ENCODE results near the gene TAF5L. TPM values are rescaled to one million over a fixed set of nuclear protein-coding genes. Genes with fewer than 3 reads are reported as not detected.

TAF5L gene
- total and polyA plus RNA-seq, 2 of the 13 experiments (the other 11 are each of a cell fraction or from before 2014, with no cell fraction given) = 10.8 to 18.2 TPM

- TF ChIP-seq, protein P1, sequence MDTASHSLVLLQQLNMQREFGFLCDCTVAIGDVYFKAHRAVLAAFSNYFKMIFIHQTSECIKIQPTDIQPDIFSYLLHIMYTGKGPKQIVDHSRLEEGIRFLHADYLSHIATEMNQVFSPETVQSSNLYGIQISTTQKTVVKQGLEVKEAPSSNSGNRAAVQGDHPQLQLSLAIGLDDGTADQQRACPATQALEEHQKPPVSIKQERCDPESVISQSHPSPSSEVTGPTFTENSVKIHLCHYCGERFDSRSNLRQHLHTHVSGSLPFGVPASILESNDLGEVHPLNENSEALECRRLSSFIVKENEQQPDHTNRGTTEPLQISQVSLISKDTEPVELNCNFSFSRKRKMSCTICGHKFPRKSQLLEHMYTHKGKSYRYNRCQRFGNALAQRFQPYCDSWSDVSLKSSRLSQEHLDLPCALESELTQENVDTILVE (CRISPR knock-in tag; IDR thresholded peaks at IDR 0.05) = peak; percentile 89
- TF ChIP-seq, protein P2, sequence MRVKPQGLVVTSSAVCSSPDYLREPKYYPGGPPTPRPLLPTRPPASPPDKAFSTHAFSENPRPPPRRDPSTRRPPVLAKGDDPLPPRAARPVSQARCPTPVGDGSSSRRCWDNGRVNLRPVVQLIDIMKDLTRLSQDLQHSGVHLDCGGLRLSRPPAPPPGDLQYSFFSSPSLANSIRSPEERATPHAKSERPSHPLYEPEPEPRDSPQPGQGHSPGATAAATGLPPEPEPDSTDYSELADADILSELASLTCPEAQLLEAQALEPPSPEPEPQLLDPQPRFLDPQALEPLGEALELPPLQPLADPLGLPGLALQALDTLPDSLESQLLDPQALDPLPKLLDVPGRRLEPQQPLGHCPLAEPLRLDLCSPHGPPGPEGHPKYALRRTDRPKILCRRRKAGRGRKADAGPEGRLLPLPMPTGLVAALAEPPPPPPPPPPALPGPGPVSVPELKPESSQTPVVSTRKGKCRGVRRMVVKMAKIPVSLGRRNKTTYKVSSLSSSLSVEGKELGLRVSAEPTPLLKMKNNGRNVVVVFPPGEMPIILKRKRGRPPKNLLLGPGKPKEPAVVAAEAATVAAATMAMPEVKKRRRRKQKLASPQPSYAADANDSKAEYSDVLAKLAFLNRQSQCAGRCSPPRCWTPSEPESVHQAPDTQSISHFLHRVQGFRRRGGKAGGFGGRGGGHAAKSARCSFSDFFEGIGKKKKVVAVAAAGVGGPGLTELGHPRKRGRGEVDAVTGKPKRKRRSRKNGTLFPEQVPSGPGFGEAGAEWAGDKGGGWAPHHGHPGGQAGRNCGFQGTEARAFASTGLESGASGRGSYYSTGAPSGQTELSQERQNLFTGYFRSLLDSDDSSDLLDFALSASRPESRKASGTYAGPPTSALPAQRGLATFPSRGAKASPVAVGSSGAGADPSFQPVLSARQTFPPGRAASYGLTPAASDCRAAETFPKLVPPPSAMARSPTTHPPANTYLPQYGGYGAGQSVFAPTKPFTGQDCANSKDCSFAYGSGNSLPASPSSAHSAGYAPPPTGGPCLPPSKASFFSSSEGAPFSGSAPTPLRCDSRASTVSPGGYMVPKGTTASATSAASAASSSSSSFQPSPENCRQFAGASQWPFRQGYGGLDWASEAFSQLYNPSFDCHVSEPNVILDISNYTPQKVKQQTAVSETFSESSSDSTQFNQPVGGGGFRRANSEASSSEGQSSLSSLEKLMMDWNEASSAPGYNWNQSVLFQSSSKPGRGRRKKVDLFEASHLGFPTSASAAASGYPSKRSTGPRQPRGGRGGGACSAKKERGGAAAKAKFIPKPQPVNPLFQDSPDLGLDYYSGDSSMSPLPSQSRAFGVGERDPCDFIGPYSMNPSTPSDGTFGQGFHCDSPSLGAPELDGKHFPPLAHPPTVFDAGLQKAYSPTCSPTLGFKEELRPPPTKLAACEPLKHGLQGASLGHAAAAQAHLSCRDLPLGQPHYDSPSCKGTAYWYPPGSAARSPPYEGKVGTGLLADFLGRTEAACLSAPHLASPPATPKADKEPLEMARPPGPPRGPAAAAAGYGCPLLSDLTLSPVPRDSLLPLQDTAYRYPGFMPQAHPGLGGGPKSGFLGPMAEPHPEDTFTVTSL (CRISPR knock-in tag; IDR thresholded peaks at IDR 0.05; ENCODE audit: borderline replicate concordance) = no peak
- TF ChIP-seq ZNF432 (CRISPR knock-in tag; IDR thresholded peaks at IDR 0.05; ENCODE audit: borderline replicate concordance) (no peak), CENPT (CRISPR knock-in tag; IDR thresholded peaks at IDR 0.05; ENCODE audit: low read depth) (peak; percentile 65; the same call in 1 of the 2 replicates), ARNTL (CRISPR knock-in tag; IDR thresholded peaks at IDR 0.05) (peak; percentile 75), CHD2 (IDR thresholded peaks at IDR 0.05; ENCODE audit: low read depth, low read length) (no peak), HMGXB4 (CRISPR knock-in tag; IDR thresholded peaks at IDR 0.05; ENCODE audit: borderline replicate concordance in 1 of 2, low read depth in 1 of 2) (peak; percentile 23 to 71; a peak in 2 of 4 replicates), NCOR1 (IDR thresholded peaks at IDR 0.05; ENCODE audit: borderline replicate concordance, low read length) (no peak), POLR2AphosphoS5 (IDR thresholded peaks at IDR 0.05; ENCODE audit: low read depth, low read length) (no peak; the same call in 1 of the 2 replicates), ZNF20 (CRISPR knock-in tag; IDR thresholded peaks at IDR 0.05) (no peak), ZNF724P (CRISPR knock-in tag; IDR thresholded peaks at IDR 0.05; ENCODE audit: borderline replicate concordance) (no peak)
- TF ChIP-seq, protein P3, sequence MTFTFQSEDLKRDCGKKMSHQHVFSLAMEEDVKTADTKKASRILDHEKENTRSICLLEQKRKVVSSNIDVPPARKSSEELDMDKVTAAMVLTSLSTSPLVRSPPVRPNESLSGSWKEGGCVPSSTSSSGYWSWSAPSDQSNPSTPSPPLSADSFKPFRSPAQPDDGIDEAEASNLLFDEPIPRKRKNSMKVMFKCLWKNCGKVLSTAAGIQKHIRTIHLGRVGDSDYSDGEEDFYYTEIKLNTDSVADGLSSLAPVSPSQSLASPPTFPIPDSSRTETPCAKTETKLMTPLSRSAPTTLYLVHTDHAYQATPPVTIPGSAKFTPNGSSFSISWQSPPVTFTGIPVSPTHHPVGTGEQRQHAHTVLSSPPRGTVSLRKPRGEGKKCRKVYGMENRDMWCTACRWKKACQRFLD (CRISPR knock-in tag; IDR thresholded peaks at IDR 0.05; ENCODE audit: borderline replicate concordance) = 0 out of 2 replicates have a peak, but pooled peaks have one; percentile 65
These were observed at the start of gene TAF5L, which contains the start of gene URB2 (continued) for GRCh38 chr1:229625915-229626831.
